ENCODE data around the gene THSD7A. TPM values are rescaled to one million over a fixed set of nuclear protein-coding genes. Genes with fewer than 3 reads are reported as not detected.

The THSD7A gene
- total and polyA plus RNA-seq, 2 of the 4 experiments (the other 2 are of a cell fraction), result 0.02 to 0.18 TPM

DNA sequence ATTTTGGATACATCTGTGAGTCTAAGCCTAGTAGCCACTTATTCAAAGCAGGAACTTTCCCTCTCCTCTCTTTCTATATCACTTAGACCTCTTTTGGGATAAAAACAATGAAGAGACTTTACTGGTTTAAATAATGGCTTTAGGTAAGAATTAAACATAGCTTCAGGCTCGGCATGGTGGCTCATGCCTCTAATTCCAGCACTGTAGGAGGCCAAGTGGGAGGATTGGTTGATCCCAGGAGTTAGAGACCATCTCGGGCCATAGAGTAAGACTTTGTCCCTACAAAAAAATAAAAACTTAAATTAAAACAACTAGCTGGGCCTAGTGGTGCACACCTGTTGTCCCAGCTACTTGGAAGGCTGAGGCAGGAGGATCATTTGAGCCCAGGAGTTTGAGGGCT is 304.3 kb downstream of the THSD7A start:
- Histone ChIP-seq H3K9me1 (ENCODE audit: insufficient read depth, low read length) (no peaks in the 10 kb centered on the region), H4K5ac (ENCODE audit: low read depth, low read length) (no peak overlapping the region), H3K27me3 (ENCODE audit: control insufficient read depth, insufficient read depth, low read length) (no peaks in the 10 kb centered on the region), H2BK120ac (ENCODE audit: low read depth, low read length) (no peak overlapping the region), H4K8ac (ENCODE audit: low read depth in 2 of 2, low read length in 2 of 2) (no peak overlapping the region), H2AK5ac (ENCODE audit: low read depth, low read length) (no peak overlapping the region), H3K9me3 (ENCODE audit: control insufficient read depth, insufficient read depth, low read length) (no peaks in the 10 kb centered on the region; the same call in 1 of the 2 replicates), H3K14ac (replicated peaks; ENCODE audit: low read depth, low read length) (no peak overlapping the region), H2BK15ac (ENCODE audit: low read depth, low read length) (no peak overlapping the region), H3K56ac (ENCODE audit: extremely low read depth, insufficient read depth, low read length) (no peak overlapping the region), H4K91ac (ENCODE audit: insufficient read depth, low read depth, low read length) (no peak overlapping the region), H3K27ac (ENCODE audit: insufficient read depth, low read length) (no peak overlapping the region), H3K9ac (ENCODE audit: low read depth, low read length) (no peak overlapping the region), H3K4me2 (ENCODE audit: low read depth, low read length) (no peak overlapping the region), H4K20me1 (ENCODE audit: insufficient read depth, low read length) (no peaks in the 10 kb centered on the region), H2BK5ac (ENCODE audit: low read depth, low read length, poor library complexity, severe bottlenecking) (no peak overlapping the region), H3K18ac (ENCODE audit: low read depth, low read length) (no peak overlapping the region), H2AK9ac (replicated peaks; ENCODE audit: low read depth, low read length, poor library complexity) (no peak overlapping the region), H3K4me1 (ENCODE audit: control insufficient read depth, insufficient read depth, low read length) (no peaks in the 10 kb centered on the region), H3K79me1 (ENCODE audit: low read depth in 1 of 2, low read length in 2 of 2) (no peaks in the 10 kb centered on the region), H3K36me3 (ENCODE audit: control insufficient read depth, insufficient read depth, low read length) (no peaks in the 10 kb centered on the region), H2AFZ (replicated peaks; ENCODE audit: low read length, poor library complexity) (no peak overlapping the region), H2BK20ac (ENCODE audit: low read depth, low read length) (no peak overlapping the region), H3K4ac (ENCODE audit: low read depth, low read length) (no peak overlapping the region), H3K23ac (ENCODE audit: low read depth, low read length) (no peak overlapping the region), H3K4me3 (ENCODE audit: insufficient read depth, low read depth, low read length) (no peak overlapping the region)
- intact Hi-C loops (cut with micrococcal nuclease), result loop anchor here (1.0 kb wide), 1 partner anchor 61 kb away; no protein-coding TSS in a partner anchor
- BruUV-seq (replicated peaks), result no TSS peak
- ATAC-seq (ENCODE audit: low read depth) (no peak), DNase-seq (no peak)
- WGBS, 2 experiments (ENCODE audit: extremely low coverage in 2 of 2, insufficient read length in 1 of 2), result no CpG with 5 or more reads among the region's 2 CpGs
- in situ Hi-C loops (cut with MboI; ENCODE audit: low sequenced_read_pairs), result no loop called here
- ChIA-PET CTCF (no interaction called here), POLR2A (ENCODE audit: unreplicated experiment) (no interaction called here)
- dilution Hi-C loops (cut with HindIII; ENCODE audit: low sequenced_read_pairs, unreplicated experiment), result no loop called here
- TF ChIP-seq RFX5 (IDR thresholded peaks at IDR 0.05; ENCODE audit: low read depth, low read length) (no peak), MXI1 (IDR thresholded peaks at IDR 0.05; ENCODE audit: borderline replicate concordance, low read depth, low read length) (no peak), RCOR1 (IDR thresholded peaks at IDR 0.05; ENCODE audit: insufficient replicate concordance, low read length) (no peak), SMC3 (IDR thresholded peaks at IDR 0.05; ENCODE audit: low read depth, low read length) (no peak), BHLHE40 (IDR thresholded peaks at IDR 0.05; ENCODE audit: low read depth, low read length) (no peak), NFE2L2 (IDR thresholded peaks at IDR 0.05; ENCODE audit: low read depth, low read length) (no peak), CHD1 (IDR thresholded peaks at IDR 0.05; ENCODE audit: low read depth, low read length) (no peak), MAFK (IDR thresholded peaks at IDR 0.05; ENCODE audit: low read depth, low read length) (no peak)

Measured in IMR-90 (cell line).